ENCODE results near the gene STT3A.

DNA sequence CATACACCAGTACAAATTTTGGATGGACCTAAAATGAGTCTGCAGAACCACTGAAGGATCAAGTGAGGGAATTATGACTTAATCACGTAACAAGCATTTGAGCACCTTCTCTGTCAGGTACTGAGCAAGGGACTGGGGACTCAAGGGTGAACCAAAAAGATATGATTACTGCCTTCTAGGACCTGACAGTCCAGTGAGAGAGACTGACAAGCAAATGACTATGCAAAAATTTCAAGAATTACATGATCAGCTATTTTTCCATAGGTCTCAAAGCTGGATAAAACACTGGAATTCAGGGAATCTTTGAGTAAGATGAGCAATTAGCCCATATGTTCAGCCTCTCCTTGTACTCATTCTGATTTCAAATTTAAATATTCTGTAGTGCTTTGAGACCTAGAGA, 5.2 kb upstream of the STT3A start:
- TF ChIP-seq, protein P1, sequence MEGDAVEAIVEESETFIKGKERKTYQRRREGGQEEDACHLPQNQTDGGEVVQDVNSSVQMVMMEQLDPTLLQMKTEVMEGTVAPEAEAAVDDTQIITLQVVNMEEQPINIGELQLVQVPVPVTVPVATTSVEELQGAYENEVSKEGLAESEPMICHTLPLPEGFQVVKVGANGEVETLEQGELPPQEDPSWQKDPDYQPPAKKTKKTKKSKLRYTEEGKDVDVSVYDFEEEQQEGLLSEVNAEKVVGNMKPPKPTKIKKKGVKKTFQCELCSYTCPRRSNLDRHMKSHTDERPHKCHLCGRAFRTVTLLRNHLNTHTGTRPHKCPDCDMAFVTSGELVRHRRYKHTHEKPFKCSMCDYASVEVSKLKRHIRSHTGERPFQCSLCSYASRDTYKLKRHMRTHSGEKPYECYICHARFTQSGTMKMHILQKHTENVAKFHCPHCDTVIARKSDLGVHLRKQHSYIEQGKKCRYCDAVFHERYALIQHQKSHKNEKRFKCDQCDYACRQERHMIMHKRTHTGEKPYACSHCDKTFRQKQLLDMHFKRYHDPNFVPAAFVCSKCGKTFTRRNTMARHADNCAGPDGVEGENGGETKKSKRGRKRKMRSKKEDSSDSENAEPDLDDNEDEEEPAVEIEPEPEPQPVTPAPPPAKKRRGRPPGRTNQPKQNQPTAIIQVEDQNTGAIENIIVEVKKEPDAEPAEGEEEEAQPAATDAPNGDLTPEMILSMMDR (IDR thresholded peaks at IDR 0.05), result no peak
- TF ChIP-seq, protein P2, sequence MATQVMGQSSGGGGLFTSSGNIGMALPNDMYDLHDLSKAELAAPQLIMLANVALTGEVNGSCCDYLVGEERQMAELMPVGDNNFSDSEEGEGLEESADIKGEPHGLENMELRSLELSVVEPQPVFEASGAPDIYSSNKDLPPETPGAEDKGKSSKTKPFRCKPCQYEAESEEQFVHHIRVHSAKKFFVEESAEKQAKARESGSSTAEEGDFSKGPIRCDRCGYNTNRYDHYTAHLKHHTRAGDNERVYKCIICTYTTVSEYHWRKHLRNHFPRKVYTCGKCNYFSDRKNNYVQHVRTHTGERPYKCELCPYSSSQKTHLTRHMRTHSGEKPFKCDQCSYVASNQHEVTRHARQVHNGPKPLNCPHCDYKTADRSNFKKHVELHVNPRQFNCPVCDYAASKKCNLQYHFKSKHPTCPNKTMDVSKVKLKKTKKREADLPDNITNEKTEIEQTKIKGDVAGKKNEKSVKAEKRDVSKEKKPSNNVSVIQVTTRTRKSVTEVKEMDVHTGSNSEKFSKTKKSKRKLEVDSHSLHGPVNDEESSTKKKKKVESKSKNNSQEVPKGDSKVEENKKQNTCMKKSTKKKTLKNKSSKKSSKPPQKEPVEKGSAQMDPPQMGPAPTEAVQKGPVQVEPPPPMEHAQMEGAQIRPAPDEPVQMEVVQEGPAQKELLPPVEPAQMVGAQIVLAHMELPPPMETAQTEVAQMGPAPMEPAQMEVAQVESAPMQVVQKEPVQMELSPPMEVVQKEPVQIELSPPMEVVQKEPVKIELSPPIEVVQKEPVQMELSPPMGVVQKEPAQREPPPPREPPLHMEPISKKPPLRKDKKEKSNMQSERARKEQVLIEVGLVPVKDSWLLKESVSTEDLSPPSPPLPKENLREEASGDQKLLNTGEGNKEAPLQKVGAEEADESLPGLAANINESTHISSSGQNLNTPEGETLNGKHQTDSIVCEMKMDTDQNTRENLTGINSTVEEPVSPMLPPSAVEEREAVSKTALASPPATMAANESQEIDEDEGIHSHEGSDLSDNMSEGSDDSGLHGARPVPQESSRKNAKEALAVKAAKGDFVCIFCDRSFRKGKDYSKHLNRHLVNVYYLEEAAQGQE (IDR thresholded peaks at IDR 0.05; ENCODE audit: insufficient read depth in 1 of 2, low read depth in 2 of 2, low read length in 1 of 2), result no peak
- no peak for TF ChIP-seq POLR2AphosphoS5 (IDR thresholded peaks at IDR 0.05; ENCODE audit: low read depth, low read length)
